ENCODE results near the gene POLR2C. TPM values are rescaled to one million over a fixed set of nuclear protein-coding genes. Genes with fewer than 3 reads are reported as not detected.
"Not testable (repeated sequence)": the region's sequence is repeated elsewhere in the genome, so short reads cannot be mapped to it uniquely, and the experiment has no call there.

The POLR2C gene
- total RNA-seq, 1 donor from 2014 or later = 37.3 TPM

DNA sequence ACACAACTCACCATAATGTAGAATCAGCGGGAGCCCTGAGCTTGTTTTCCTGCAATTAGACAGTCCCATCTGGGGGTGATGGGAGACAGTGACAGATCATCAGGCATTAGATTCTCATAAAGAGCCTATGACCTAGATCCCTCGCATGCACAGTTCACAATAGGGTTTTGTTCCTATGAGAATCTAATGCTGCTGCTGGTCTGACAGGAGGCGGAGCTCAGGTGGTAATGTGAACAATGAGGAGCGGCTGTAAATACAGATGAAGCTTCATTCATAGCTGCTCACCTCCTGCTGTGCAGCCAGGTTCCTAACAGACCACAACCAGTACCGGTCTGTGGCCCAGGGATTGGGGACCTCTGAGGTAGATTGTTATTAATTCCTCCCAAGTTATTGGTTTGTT is 26.8 kb downstream of the POLR2C start:
- no peak for ATAC-seq
- DNase-seq = no peak
- intact Hi-C loops (cut with micrococcal nuclease) = no loop called here

DNA sequence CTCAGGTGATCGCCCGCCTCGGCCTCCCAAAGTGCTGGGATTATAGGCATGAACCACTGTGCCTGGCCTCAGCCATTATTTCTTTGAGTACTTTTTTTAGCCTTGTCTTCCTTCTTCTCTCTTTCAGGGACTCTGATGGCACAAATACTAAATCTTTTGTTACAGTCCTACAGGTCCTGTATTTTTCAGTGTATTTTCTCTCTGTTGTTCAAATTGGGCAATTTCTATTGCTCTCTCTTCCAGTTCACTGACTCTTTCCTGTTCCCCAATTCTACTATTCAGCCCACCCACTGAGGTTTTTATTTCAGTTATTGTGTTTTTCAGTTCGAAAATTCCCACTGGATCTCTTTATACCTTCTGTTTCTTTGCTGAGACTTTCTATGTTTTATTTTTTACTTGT is 31.3 kb downstream of the POLR2C start:
- no peak for ATAC-seq

DNA sequence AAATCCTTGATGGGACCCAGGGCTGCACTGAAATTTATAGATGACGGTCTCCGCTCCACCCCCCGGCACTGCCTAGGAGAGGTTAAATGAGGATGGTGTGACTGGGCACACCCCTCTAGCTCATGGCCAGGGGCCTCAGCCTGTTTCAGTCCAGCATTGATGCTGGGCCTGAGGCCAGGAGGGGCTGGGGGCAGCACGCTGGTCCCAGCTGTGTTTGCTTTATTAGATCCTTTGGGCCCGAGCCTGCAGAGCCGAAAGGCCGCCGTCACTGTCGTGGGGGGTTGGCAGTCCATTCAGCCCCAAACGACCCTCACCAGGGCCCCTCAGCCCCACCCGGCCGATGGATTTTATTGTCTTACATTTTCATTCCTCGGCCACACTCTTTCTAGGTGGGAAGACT is 34.6 kb downstream of the POLR2C start:
- intact Hi-C loops (cut with micrococcal nuclease) = no loop called here
- DNase-seq = no peak
- no peak for ATAC-seq

More for the DNA sequence above, 31.3 kb downstream of the POLR2C start:
- DNase-seq = no peak
- intact Hi-C loops (cut with micrococcal nuclease) = no loop called here

DNA sequence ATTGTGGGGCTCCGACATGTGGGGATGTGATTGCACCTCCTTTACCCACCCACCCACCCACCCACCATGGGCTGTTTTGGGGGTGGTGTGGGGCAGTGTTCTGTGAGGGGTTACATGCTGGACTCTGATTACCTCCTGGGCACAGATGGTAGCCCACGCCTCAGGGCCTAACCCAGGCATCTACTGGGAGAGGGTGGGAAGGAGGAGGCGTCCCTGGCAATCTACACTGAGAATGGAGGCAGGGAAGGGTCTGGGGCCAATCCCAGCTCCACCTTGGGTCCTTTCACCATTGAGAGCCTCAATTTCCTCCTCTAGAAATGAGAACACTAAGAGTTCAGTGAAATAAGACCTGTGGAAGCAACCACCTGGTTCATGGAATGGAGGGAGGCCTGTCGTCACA is 35.6 kb downstream of the POLR2C start:
- ATAC-seq = no peak
- no peak for DNase-seq
- intact Hi-C loops (cut with micrococcal nuclease) = no loop called here

DNA sequence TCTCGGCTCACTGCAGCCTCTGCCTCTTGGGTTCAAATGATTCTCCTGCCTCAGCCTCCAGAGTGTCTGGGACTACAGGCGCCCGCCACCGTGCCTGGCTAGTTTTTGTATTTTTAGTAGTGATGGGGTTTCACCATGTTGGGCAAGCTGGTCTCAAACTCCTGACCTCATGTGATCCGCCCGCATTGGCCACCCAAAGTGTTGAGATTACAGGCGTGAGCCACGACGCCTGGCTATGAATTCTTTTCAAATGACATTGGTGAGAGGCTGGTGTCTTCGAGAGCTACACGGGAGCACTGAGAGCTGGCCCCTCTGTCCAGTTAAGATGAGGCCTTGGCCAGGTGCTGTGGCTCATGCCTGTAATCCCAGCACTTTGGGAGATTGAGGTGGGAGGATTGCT is 37.5 kb downstream of the POLR2C start:
- DNase-seq; intact Hi-C loops (cut with micrococcal nuclease); ATAC-seq: not testable (repeated sequence)

DNA sequence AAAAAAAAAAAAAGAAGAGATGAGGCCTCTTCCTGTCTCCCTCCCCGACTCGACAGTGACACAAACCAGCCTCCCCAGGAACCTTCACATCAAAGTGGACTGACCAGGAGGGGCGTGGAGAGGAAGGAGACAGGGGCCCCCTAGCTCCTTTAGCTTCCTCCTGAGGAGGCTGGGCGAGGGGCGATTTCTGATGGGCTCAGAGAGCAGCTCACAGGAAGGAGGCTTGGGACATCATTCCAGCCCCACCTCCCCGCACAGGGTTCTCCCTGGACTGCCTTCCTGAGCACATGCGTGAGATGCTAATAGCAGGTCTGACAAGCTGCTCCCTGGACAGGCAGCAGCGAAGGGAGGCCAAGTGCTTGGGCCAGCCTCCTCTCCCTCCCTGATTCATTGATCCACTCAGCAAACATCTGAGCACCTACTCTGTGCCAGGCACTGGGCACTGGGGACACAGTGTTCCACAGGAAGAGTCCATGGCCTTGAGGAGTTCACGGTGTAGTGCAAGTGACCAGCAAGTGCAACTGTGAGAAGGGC is 38.2 kb downstream of the POLR2C start:
- ATAC-seq (no peak), DNase-seq (no peak)
- intact Hi-C loops (cut with micrococcal nuclease) = no loop called here

DNA sequence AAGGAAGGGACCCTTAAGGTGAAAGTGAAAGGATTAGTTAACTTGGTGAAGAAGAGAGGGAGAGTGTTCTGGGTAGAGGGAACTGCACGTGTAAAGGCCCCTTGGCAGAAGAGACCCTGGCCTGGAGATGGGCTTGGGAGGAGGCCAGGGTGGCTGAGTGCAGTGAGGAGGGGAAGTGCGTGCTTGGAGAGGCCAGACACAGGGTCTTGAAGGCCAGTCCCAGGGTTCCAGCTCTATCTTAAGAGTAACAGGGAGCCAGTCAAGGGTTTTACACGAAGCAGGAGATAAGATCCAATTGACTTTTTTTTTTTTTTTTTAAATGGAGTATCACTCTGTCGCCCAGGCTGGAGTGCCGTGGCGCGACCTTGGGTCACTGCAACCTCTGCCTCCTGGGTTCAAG is 39.0 kb downstream of the POLR2C start:
- DNase-seq (no peak), ATAC-seq (no peak)
- intact Hi-C loops (cut with micrococcal nuclease) = no loop called here

DNA sequence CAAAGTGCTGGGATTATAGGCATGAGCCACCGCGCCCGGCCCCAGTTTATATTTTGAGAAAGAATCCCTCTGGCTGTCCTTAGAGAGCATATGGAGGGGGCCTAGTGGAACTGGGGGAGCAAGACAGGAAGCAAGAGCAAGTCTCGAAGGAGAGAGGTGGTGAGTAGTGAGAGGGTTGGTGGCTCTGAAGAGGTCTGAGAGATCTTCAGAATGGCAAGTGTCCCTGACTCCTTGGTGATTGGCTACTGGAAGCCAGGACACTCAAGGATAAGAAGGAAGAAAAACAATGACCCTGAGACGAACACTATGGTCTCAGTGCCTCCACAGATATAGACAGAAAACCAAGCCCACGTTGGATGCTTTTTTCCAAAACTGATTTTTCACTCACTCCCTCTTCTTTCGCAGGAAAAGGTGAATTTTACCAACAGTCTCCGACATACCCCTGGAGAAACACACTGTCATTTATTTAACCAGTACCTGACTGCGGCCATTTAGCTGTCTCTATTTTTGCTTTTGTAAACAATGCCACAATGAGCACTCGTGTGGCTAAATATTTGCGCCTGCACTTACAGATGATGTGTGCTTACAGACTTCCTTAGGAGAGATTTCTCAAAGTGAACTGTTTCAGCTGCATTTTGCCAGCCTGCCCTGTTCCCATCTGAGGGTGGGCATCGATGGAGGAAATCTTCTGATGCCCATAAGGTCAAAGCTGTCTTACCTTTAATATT is 39.7 kb downstream of the POLR2C start:
- DNase-seq (no peak), ATAC-seq (no peak)
- intact Hi-C loops (cut with micrococcal nuclease) = no loop called here

DNA sequence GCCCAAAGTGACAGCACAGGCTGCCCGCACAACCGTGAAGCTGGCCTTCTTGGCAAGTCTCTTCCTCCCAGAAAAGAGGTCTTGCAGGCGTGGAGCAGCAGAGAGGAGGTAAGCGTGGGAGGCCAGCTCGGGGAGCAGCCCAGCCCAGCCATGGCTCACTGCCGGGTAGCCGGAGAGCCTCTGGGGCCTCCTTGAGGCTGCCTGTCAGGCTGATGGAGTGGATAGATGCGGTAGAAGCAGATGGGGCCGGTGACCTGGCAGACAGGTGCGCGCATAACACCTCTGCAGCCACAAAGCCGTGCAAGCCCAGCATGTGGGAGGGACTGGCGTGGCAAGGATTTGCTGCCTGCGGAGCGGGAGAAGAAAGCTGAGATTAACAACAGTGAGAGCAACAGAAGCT is 40.9 kb downstream of the POLR2C start:
- DNase-seq (no peak), ATAC-seq (no peak)
- intact Hi-C loops (cut with micrococcal nuclease) = no loop called here

DNA sequence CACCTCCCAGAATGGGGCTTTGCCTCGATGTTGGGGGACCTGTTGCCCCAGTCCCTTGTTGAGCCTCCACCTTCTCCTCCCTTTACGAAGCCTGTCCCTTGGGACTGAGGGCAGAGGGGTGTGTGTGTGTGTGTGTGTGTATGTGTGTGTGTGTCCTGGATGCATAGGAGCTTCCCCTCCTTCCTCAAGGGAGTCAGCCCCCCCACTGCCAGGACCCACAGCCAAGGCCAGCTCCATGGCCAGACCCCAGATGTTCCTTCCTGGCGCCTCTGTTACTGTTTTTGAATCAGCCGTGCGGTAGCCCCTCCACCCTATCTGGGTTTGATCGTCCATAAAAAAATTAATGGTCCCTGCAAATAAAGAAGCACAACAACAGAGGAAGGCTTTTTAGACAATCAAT is 41.5 kb downstream of the POLR2C start:
- ATAC-seq (no peak), DNase-seq (no peak)
- intact Hi-C loops (cut with micrococcal nuclease) = no loop called here

DNA sequence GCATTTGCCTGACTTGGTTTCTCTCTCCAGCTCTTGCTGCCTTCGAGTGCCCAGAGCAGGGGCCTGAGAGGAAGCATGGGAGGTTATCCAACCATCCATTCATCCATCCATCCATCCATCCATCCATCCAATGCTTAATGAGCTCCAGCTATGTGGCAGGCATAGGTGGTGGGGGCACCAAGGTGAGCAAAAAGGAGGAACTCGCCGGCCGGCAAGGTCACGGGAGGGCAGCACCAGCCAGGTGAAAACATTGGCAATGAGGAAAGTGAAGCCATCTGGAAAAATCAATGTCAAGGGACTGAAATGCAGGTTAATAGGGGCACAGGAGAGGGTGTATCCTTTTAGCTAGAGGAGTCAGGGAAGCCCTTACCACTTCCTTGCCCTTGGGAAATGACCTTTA is 42.0 kb downstream of the POLR2C start:
- no peak for DNase-seq
- no peak for ATAC-seq
- intact Hi-C loops (cut with micrococcal nuclease) = no loop called here

DNA sequence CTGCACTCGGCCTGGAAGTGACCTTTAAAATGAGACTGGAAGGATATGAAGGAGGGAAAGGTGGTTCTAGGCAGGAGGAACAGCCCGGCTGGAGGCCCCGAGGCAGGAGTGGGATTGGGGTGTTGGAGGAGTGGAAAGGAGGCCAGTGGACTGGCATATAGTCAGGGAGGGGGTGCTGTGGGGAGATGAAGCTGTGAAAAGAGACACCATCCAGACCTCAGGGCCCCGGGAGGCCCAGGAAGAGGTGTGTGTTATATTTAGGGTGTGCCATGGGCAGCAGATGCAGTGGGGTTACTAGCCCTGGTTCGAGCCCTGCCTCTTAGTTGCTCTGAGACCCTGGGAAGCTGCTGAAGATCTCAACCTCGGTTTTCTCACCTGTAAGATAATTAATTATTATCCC is 42.7 kb downstream of the POLR2C start:
- ATAC-seq (no peak), DNase-seq (no peak)
- intact Hi-C loops (cut with micrococcal nuclease) = no loop called here

DNA sequence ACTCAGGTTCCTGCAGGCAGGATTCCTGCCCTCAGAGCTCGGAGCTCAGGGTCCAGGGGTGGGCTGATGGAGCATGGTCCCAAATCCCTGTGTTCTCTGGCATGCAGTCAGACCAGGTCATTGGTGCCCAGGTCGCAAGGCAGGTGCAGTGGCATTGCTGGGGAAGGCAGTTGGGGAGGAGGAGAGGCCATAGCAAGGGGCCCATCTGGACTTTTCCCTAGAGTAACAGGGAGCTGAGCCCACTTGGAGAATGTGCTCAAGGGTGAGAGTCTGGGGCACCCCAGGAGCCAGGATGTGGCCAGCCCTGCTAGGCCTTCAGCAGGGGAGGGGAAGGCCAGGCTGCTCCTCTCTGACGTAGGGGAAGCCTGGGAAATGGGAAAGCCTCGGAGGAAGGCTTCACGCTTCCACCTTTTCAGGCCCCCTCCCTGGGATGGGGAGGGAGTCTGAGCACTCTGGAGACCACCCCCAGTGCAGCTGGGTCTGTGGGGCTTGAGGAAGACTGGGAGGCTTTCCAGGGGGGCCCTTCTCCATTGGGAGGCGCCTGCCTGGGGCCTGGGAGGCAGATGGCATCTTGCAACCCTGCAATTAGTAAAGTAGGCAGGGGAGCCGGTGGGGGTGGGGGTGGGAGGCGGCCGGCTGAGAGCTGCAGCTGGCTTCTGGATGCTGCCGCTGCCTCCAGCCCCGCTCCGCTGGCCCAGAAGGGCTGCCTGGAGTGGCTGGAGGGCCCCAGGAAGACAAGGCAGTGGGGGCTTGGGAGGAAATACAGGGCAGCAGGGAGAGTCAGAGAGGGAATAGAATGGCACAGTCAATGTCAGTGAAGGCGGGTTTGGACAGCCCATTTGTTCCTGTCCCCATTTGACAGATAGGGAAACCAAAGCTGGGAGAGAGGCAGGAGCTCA is 44.9 kb downstream of the POLR2C start:
- DNase-seq = no peak
- intact Hi-C loops (cut with micrococcal nuclease) = no loop called here
- no peak for ATAC-seq

DNA sequence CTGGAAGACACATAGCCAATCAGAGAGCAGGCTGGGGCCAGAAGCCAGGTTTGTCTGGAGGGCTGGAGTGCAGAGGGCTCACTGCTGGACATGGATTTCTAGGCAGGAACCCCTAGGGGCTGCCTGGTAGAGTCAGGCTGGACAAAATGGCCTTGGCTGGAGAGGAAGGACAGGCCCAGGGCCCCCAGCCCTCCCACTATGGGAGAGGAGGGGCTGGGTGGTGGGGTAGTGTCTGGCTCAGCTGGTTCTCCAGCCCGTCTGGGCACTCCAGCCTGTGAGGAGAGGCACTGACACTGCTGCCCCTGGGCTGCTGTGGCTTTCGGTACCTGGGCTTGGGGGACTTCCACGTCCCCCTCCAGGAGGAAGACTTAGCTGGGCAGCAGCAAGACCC is 45.6 kb downstream of the POLR2C start:
- DNase-seq (no peak), ATAC-seq (no peak)
- intact Hi-C loops (cut with micrococcal nuclease) = no loop called here

DNA sequence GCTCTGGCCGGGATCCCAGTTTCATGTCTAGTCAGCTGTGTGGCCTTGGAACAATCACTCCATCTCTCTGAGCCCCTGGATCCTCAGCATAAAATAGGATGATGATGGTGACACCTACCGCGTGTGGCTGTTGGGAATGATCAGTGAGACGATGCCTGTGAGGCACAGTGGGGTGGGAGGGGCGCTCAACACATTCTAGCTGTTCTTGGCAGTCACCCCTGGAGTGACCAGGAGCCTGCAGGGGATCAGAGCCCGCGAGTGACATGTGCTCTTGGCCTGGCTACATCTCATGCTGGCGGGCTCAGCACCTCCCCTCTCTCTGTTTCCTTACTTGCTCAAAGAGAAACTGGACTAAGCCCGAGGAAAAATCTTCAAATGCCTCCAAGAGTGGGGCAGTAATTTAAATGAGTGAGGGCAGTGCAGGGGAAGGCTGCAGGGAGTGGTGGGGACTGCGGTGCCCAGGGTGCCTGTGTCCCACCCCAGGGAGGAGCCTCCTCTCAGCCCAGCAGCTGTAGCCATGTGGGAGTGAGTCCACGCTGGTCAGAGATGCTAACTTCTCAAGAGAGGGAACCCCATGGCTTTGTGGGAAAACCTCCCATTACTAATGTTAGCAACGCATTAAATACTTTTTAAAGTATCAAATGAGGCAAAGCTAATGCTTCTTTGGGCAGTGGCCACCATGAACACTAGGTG is 46.9 kb downstream of the POLR2C start:
- peak; percentile 56 for ATAC-seq
- no peak for DNase-seq
- intact Hi-C loops (cut with micrococcal nuclease) = no loop called here

DNA sequence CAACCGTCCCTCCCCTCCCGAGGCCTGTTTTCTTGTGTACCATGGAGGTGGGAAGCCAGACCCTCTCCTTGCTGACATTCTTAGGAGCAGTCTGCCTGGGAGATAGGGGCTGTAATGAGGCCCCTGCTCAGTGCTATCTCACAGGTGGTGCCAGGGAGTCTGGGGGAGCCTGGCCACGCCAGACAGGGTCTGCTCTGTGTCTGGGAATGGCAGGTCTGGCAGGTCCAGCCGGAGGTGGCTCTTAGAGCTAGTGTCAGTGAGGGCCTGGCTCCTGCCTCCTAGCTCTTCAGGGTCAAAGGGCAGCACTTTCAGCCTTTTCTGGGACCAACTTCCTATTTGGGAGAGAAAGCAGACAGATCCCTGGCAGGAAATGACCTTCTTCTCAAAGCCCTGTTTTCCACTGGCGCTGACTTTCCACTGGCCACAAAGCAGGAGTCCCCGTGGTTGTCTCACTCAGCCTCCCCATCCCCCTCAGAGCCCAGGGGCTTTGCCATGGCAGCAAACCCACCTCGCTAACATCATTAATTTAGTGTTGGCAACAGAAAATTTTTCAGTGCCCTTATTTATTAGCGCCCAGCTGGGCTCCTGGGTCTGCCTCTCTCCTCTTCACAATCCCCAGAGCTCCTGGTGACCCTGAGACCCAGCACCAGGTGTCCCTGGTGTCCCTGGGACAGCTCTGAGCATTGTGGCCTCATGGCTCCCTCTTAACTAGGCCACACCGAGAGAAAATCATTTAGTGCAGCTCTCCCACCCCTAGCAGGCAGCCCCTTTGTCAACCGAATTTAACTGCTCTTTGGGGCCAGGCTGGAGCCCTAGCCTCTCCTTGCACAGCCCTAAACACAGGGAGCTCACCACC is 47.8 kb downstream of the POLR2C start:
- intact Hi-C loops (cut with micrococcal nuclease) = loop anchor here (10.0 kb wide), 1 partner anchor 45 kb away; the partner anchor contains the start of gene POLR2C
- ATAC-seq = no peak

DNA sequence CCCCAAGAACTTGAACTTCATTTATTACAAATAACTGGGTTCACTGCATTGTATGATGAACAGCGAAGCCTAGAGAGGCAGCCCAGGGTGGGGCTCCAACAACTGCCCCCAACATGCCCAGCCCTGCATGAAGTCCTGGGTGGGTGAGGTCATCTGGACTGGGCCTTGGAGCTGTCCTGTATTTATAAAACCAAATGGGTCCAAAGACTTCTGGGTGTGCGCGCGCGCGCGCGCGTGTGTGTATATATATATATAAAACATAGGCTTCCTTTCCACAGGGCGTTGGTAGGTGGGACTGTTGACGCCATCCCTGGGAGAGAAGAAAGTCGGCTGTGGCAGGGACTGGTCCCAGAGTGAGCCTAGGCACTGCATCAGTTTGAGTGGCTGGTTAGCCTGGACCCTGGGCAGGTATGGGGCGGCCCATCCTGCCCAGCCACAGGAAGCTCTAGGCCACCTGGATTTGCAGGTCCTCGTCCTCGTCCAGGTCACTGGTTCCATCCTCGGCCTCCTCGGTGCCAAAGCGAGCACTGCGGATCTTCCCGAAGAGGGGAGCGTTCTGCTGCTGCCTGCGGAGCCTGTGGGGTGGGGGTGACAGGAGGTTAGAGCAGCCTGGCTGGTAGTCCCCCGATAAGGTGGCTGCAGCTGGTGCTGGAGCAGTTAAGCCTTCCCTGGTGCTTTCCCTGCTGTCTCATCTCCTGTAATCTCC is 50.0 kb downstream of the POLR2C start:
- intact Hi-C loops (cut with micrococcal nuclease) = loop anchor here (10.0 kb wide), 1 partner anchor 48 kb away; the partner anchor contains the start of gene POLR2C
- no peak for DNase-seq
- no peak for ATAC-seq

More for the DNA sequence above, 47.8 kb downstream of the POLR2C start:
- DNase-seq = no peak
